Peyer's patch (tissue), 4 donors: Measurements from ENCODE around the gene KCTD19. TPM values are rescaled to one million over a fixed set of nuclear protein-coding genes. Genes with fewer than 3 reads are reported as not detected.

Experiments used
- DNase-seq, 3 donors: peaks; one replicate each; pipeline ENCODE4 v3.0.0-alpha.2; 2017 to 2019
- H3K27ac ChIP-seq, 4 donors: fragments of 200-600 bp; sonication (generic); one replicate each; pipeline ENCODE4 v1.5.1; 2016 to 2019
- H3K27me3 ChIP-seq, 2 donors: fragments of 200-600 bp; sonication (generic); one replicate each; pipeline ENCODE4 v1.5.1; 2019
- H3K36me3 ChIP-seq, 3 donors: fragments of 200-600 bp; sonication (generic); one replicate each; pipeline ENCODE4 v1.5.1; 2016 to 2019
- H3K4me1 ChIP-seq, 4 donors: fragments of 200-600 bp; sonication (generic); one replicate each; pipeline ENCODE4 v1.5.1; 2016 to 2019
- H3K4me3 ChIP-seq, 4 donors: fragments of 200-600 bp; sonication (generic); 1 replicate in 3 of 4; 2 replicates in 1 of 4; pipeline ENCODE4 v1.5.1; 2016 to 2019; ENCODE audit warnings: mild to moderate bottlenecking in 1 of 4
- H3K9me3 ChIP-seq, 4 donors: fragments of 200-600 bp; sonication (generic); one replicate each; pipeline ENCODE4 v1.5.1; 2016 to 2019; ENCODE audit warnings: mild to moderate bottlenecking in 1 of 4
- POLR2A ChIP-seq, 2 donors: fragments of 450-650 bp; IDR thresholded peaks; one replicate each; pipeline ENCODE4 v1.5.1; 2017; ENCODE audit warnings: antibody characterized with exemption in 2 of 2, mild to moderate bottlenecking in 2 of 2, moderate library complexity in 2 of 2
- total RNA-seq, 4 donors: library from RNA; depleted of rRNA; stranded (reverse); fragments of >200 nt; gene quantifications; one replicate each; pipeline ENCODE4 v1.1.0, GENCODE V29; 2016
- TF ChIP-seq, protein P1 (sequence below), 6 experiments: fragments of 450-650 bp in 4 of 6; fragments of 200-600 bp in 2 of 6; sonication (generic) in 1 of 6; IDR thresholded peaks; one replicate each; pipeline ENCODE4 v1.5.1; 2017 to 2019; ENCODE audit warnings: antibody characterized with exemption in 6 of 6, mild to moderate bottlenecking in 3 of 6, moderate library complexity in 1 of 6

KCTD19 gene
- total RNA-seq, 4 donors from 2014 or later = not detected

DNA sequence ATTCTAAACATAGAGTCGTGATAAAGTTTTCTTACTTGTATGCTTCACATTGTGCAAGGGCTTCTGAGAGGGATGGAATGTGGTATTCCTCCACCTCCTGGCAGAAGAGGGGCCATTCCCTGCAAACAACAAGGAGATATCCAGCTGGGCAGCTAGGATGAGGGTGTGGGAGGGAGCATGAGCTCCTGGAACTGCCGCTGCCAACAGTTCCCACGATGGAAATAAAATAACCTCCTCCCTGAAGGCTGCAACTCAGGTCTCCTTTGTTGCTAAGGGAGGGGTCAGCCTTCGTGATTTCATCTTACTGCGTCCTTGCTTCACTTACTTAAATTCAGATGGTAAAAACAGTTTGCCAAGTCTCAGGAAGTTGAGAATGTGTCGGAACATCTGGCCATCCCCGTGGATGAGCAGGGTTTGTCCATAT, 31.6 kb downstream of the KCTD19 start:
- no peak for DNase-seq

DNA sequence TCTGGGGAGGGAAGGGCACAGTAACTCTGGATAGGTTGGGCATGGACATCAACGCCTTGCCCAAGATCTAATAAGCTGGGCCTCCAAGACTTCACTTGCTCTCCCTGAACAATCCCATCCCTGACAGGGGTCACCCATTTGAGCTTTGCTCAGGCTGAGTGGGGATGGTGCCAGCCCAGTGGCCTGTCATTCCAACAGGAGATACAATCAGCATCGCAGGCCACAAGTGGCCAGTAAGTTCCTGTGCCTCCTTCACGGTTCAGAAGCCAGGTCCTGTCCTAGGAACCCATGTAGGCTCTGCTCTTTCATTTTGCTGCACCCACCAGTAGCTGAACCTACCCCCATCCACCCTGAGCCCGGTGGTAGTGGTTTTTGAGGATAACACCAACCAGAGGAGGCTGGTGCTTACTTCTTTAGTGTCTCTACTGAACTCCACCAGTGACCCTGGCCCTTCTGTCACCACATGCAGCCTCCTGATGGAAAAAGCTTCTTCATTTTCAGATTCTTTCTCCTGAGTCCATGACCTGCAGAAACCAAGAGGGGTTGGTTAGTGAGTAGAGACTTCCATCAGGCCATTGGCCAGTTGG, 32.3 kb downstream of the KCTD19 start:
- Histone ChIP-seq H3K4me1 (no peaks in the 10 kb centered on the region), H3K27me3 (no peaks in the 10 kb centered on the region), H3K27ac (no peak overlapping the region), H3K36me3 (no peaks in the 10 kb centered on the region), H3K9me3 (no peaks in the 10 kb centered on the region), H3K4me3 (no peak overlapping the region)
- TF ChIP-seq, protein P1, sequence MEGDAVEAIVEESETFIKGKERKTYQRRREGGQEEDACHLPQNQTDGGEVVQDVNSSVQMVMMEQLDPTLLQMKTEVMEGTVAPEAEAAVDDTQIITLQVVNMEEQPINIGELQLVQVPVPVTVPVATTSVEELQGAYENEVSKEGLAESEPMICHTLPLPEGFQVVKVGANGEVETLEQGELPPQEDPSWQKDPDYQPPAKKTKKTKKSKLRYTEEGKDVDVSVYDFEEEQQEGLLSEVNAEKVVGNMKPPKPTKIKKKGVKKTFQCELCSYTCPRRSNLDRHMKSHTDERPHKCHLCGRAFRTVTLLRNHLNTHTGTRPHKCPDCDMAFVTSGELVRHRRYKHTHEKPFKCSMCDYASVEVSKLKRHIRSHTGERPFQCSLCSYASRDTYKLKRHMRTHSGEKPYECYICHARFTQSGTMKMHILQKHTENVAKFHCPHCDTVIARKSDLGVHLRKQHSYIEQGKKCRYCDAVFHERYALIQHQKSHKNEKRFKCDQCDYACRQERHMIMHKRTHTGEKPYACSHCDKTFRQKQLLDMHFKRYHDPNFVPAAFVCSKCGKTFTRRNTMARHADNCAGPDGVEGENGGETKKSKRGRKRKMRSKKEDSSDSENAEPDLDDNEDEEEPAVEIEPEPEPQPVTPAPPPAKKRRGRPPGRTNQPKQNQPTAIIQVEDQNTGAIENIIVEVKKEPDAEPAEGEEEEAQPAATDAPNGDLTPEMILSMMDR (IDR thresholded peaks at IDR 0.05) = no peak
- TF ChIP-seq POLR2A (IDR thresholded peaks at IDR 0.05) = no peak
- no peak for DNase-seq

More for the DNA sequence above, 31.6 kb downstream of the KCTD19 start:
- no peaks in the 10 kb centered on the region for H3K9me3 ChIP-seq
- H3K27ac ChIP-seq = no peak overlapping the region
- H3K4me1 ChIP-seq = no peaks in the 10 kb centered on the region
- H3K27me3 ChIP-seq = no peaks in the 10 kb centered on the region
- H3K36me3 ChIP-seq = no peaks in the 10 kb centered on the region
- TF ChIP-seq POLR2A (IDR thresholded peaks at IDR 0.05) = no peak
- TF ChIP-seq, protein P1 (IDR thresholded peaks at IDR 0.05) = no peak
- no peak overlapping the region for H3K4me3 ChIP-seq

DNA sequence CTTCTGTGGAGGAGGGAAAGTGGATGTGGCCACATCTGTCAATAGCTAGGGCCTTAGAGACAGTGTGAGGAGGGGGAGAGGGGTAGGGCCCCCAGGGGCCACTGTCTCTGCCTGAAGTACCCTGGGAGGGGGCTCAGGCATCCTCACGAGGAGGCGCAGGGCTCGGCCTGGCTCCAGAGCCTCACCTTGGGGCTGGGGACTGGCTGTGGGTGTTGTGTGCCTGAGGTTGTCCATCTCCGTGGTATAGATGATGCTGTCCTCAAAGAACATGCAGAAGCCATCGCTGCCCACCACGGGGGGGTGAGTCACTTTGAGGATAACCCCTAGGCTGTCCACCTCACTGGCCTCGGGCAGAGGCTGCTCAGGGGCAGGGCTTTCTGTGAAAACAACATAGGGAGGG, 35.1 kb downstream of the KCTD19 start:
- Histone ChIP-seq H3K9me3 (no peaks in the 10 kb centered on the region), H3K27me3 (no peaks in the 10 kb centered on the region), H3K27ac (no peak overlapping the region), H3K4me3 (no peak overlapping the region), H3K4me1 (no peaks in the 10 kb centered on the region), H3K36me3 (no peaks in the 10 kb centered on the region)
- DNase-seq = no peak
- TF ChIP-seq POLR2A (IDR thresholded peaks at IDR 0.05) = no peak
- TF ChIP-seq, protein P1 (IDR thresholded peaks at IDR 0.05) = no peak

DNA sequence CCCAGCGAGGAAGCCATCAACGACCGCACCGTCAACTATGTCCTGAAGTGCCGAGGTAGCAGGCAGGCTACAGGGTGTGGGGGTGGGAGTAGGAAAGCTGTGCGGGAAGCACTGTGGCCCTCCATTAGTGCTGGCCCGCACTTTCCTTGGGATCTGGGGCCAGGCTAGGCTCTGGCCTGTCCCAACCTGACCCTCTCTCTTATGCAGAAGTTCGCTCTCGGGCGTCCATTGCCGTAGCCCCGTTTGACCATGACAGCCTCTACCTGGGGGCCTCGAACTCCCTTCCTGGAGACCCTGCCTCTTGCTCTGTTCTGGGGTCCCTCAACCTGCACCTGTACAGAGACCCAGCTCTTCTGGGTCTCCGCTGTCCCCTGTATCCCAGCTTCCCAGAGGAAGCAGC, 38.6 kb downstream of the KCTD19 start:
- TF ChIP-seq POLR2A (IDR thresholded peaks at IDR 0.05) = no peak
- TF ChIP-seq, protein P1 (IDR thresholded peaks at IDR 0.05) = no peak
- no peaks in the 10 kb centered on the region for H3K27me3 ChIP-seq
- DNase-seq = no peak

DNA sequence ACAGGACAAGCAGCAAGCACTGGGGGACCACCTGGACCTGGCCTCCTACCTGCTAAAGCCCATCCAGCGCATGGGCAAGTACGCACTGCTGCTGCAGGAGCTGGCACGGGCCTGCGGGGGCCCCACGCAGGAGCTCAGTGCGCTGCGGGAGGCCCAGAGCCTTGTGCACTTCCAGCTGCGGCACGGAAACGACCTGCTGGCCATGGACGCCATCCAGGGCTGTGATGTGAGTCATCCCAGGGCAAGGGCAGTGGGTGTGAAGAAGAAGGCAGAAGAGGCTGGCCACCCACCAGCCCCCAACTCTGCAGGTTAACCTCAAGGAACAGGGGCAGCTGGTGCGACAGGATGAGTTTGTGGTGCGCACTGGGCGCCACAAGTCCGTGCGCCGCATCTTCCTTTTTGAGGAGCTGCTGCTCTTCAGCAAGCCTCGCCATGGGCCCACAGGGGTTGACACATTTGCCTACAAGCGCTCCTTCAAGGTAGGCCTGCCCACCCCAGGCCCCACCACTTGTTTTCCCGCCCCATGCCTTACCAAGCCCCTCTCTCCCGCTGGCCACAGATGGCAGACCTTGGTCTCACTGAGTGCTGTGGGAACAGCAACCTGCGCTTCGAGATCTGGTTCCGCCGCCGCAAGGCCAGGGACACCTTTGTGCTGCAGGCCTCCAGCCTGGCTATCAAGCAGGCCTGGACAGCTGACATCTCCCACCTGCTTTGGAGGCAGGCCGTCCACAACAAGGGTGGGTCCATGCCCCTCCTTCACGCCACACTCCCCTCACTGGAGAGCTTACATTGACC, 39.9 kb downstream of the KCTD19 start:
- H3K27ac ChIP-seq = no peak overlapping the region
- H3K27me3 ChIP-seq = no peaks in the 10 kb centered on the region
- no peak for TF ChIP-seq POLR2A (IDR thresholded peaks at IDR 0.05)
- TF ChIP-seq, protein P1 (IDR thresholded peaks at IDR 0.05) = no peak
- H3K4me3 ChIP-seq = no peak overlapping the region
- H3K4me1 ChIP-seq = no peaks in the 10 kb centered on the region
- DNase-seq = no peak
- H3K36me3 ChIP-seq = no peaks in the 10 kb centered on the region
- no peaks in the 10 kb centered on the region for H3K9me3 ChIP-seq

More for the DNA sequence above, 38.6 kb downstream of the KCTD19 start:
- Histone ChIP-seq H3K36me3 (no peaks in the 10 kb centered on the region), H3K4me3 (no peak overlapping the region), H3K9me3 (no peaks in the 10 kb centered on the region), H3K4me1 (no peaks in the 10 kb centered on the region), H3K27ac (no peak overlapping the region)
